Stomach smooth muscle (tissue), 2 donors: ENCODE results near the gene ATOH8.

Experiments
- H3K27ac ChIP-seq: one replicate; pipeline ENCODE4 v1.7.0; 2013; ENCODE audit warnings: mild to moderate bottlenecking, low read length, inconsistent platforms
- H3K27me3 ChIP-seq, 2 donors: one replicate each; pipeline ENCODE4 v1.7.0; 2013; ENCODE audit warnings: low read length in 2 of 2; ENCODE audit not compliant: insufficient read depth in 2 of 2, control insufficient read depth in 1 of 2
- H3K36me3 ChIP-seq, 2 donors: one replicate each; pipeline ENCODE4 v1.7.0; 2013; ENCODE audit warnings: low read length in 2 of 2; ENCODE audit not compliant: control insufficient read depth in 2 of 2, insufficient read depth in 2 of 2
- H3K4me1 ChIP-seq: one replicate; pipeline ENCODE4 v1.7.0; 2013; ENCODE audit warnings: low read length; ENCODE audit not compliant: control insufficient read depth, insufficient read depth
- H3K4me3 ChIP-seq, 2 donors: one replicate each; pipeline ENCODE4 v1.7.0; 2013; ENCODE audit warnings: low read length in 2 of 2
- H3K9ac ChIP-seq, 2 donors: one replicate each; pipeline ENCODE4 v1.7.0; 2013; ENCODE audit warnings: low read length in 2 of 2, mild to moderate bottlenecking in 1 of 2
- H3K9me3 ChIP-seq, 2 donors: one replicate each; pipeline ENCODE4 v1.7.0; 2013; ENCODE audit warnings: low read length in 2 of 2; ENCODE audit not compliant: control insufficient read depth in 2 of 2
- donor health status: healthy.
- donor health status: Pancreatic carcinoma.

ATOH8 gene

DNA sequence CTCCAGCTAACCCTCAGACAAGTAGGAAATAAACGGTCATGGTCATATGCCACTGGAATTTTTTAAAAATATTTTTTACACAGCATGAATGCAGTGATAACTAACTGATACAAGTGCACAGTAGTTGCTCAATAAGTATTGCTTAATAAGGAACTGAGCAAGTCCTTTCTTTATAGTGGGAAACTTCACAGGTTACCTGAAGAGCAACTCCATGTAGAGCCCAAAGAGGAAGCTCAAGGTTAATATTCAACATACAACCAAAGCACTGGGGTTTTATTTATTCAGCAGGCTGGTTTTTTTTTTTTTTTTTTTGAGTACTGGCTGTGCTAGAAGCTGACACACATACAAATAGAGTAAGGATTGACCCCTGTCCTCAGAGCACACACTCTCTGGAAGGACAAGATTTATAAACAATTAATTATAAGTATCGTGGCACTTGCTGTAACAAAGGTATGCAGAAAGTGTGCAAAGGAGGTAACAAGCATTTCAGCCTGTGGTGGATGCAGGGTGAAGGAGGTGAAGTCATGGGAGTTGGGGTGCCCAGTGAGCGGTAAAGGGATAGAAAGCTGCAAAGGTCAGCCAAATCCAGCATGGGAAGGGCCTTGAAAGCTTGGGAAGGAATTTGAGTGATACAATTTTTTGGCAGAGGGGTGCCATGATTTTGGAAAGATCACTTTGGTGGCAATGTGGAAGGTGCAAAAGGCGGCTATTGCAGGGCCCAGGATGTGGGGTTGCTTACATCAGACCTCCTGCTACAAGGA is 52.7 kb downstream of the ATOH8 start:
- no peak overlapping the region for H3K4me3 ChIP-seq
- no peaks in the 10 kb centered on the region for H3K9me3 ChIP-seq
- H3K36me3 ChIP-seq = no peaks in the 10 kb centered on the region
- H3K4me1 ChIP-seq = peaks cover 8% of the 10 kb centered on the region
- H3K27me3 ChIP-seq = no peaks in the 10 kb centered on the region
- H3K27ac ChIP-seq = no peak overlapping the region
- H3K9ac ChIP-seq = no peak overlapping the region

- Histone ChIP-seq H3K4me3 (no peak overlapping the region), H3K27ac (no peak overlapping the region), H3K9me3 (no peaks in the 10 kb centered on the region), H3K4me1 (peaks cover 11% of the 10 kb centered on the region), H3K27me3 (no peaks in the 10 kb centered on the region), H3K9ac (no peak overlapping the region), H3K36me3 (no peaks in the 10 kb centered on the region)
Measured at GRCh38 chr2:85807756-85808155, 54.0 kb downstream of the ATOH8 start.

- Histone ChIP-seq H3K9ac (no peak overlapping the region), H3K36me3 (no peaks in the 10 kb centered on the region), H3K27ac (no peak overlapping the region), H3K27me3 (no peaks in the 10 kb centered on the region), H3K9me3 (no peaks in the 10 kb centered on the region), H3K4me3 (no peak overlapping the region), H3K4me1 (peaks cover 15% of the 10 kb centered on the region)
Measured at GRCh38 chr2:85810371-85811179, 56.8 kb downstream of the ATOH8 start.

GRCh38 chr2:85811180-85812093 is 57.6 kb downstream of the ATOH8 start:
- H3K27ac ChIP-seq = no peak overlapping the region

DNA sequence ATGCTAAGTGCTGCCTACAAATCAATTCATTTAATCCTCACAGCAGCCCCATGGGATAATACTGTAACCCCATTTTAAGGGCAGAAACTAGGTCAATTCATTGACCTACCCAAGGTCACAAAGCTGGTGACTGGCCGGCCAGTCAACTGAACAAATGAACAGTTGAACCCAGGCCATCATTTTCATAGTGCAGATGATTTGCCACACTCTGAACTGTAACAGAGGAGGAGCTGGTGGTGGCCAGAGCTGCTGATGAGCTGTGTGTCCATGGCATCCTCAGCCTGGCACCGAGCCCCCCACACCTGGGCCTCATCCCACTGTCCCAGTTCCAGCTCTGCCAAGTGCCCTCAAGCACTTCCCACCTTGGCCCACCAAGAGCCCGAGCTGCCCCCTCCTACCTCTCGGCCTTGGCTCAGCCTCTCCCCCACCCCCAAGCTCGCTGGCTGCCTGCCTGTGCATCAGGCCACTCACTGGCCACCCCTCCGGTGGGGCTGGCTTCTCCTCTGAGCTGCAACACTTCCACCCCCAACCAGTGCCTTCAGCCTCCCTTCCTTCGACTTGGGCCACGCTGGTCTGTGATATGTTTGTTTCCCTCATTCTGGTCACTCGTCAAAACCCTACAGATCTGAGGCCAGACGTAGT is 58.4 kb downstream of the ATOH8 start:
- Histone ChIP-seq H3K9ac (no peak overlapping the region), H3K9me3 (no peaks in the 10 kb centered on the region), H3K4me1 (peaks cover 15% of the 10 kb centered on the region), H3K4me3 (no peak overlapping the region), H3K27ac (no peak overlapping the region), H3K36me3 (no peaks in the 10 kb centered on the region), H3K27me3 (no peaks in the 10 kb centered on the region)

More at GRCh38 chr2:85811180-85812093, 57.6 kb downstream of the ATOH8 start:
- Histone ChIP-seq H3K36me3 (no peaks in the 10 kb centered on the region), H3K9me3 (no peaks in the 10 kb centered on the region), H3K9ac (peak overlapping the region in 1 of 2 donors; percentile 13), H3K27me3 (no peaks in the 10 kb centered on the region), H3K4me1 (peaks cover 15% of the 10 kb centered on the region), H3K4me3 (peak overlapping the region in 1 of 2 donors; percentile 3)

DNA sequence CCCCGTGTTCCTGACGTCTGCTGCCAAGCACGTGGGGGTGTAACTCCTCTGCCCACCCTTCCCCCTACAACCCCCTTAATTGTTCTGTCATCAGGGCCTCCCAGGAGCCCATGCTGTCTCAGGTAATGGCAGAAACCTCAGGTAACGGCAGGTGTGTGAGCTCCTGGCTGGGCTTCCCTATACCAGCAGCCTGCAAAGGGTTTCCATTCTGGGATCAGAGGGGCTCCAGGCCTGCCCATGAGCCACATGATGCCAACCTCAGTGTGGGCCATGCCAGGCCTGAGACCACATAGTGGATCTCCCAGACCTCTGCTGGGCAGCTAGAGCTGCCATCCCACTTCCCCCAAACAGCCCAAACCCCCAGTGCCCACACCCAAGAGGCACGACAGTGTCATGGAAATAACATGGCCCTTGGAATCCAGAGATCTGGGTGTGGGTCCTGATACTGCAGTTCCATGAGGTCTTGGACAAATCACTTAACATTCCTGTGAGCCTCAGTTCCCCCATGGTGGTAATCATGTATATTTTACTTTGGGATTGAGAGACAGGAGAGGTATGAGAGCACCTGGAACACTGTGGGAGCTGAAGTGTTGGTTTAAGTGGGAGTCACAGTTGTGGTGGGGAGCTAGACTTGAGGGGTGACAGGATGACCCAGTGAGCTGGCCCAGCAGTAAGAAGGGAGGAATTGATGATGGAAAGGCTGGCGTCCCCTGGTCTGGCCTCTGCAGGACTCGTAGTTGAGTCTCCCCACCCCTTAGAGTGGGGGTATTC is 59.6 kb downstream of the ATOH8 start:
- peaks cover 15% of the 10 kb centered on the region for H3K4me1 ChIP-seq
- no peak overlapping the region for H3K4me3 ChIP-seq
- H3K9ac ChIP-seq = no peak overlapping the region
- no peaks in the 10 kb centered on the region for H3K9me3 ChIP-seq
- no peaks in the 10 kb centered on the region for H3K36me3 ChIP-seq
- H3K27me3 ChIP-seq = no peaks in the 10 kb centered on the region
- no peak overlapping the region for H3K27ac ChIP-seq

DNA sequence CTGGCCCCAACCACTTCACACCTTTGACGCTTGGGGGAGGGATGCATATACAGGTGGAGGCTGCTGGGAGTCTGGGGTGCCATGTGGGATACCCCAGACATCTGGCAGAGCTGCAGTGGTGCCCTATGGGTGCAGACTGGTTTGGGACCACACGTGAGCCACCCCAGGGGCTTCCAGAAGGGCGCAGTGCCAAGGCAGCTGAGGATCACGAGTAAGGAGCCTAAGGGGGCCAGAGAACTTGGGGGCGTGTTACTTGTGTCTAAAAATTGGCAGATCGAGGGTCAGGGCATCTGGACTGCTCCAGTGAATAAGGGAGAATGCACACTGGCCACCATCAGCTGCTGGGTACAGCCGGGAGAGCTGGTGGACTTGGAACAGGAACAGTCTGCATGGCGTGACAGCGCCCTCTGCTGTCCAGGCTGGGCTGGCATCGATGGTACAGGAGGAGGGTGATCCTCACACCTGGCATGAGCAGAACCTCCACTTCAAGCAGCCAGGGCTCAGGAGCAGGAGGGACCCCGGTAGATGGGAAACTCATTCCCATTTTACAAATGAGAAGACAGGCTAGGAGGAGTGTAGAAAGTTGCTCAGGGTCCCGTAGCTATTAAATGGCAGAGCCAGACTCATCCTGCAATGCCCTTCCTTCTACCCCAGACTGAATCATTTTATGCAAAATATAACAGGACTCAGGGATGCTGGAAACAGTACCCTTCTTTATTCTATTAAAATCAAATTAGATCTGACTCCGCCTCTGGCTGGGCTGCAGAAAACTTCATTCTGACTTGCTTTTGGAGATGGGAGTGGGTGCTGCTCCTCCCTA is 60.4 kb downstream of the ATOH8 start:
- H3K9me3 ChIP-seq = no peaks in the 10 kb centered on the region
- H3K9ac ChIP-seq = no peak overlapping the region
- H3K27ac ChIP-seq = no peak overlapping the region
- no peaks in the 10 kb centered on the region for H3K36me3 ChIP-seq
- peaks cover 15% of the 10 kb centered on the region for H3K4me1 ChIP-seq
- H3K27me3 ChIP-seq = no peaks in the 10 kb centered on the region
- H3K4me3 ChIP-seq = no peak overlapping the region

GRCh38 chr2:85814802-85815550 is 61.2 kb downstream of the ATOH8 start:
- no peak overlapping the region for H3K27ac ChIP-seq
- no peak overlapping the region for H3K9ac ChIP-seq
- no peak overlapping the region for H3K4me3 ChIP-seq
- no peaks in the 10 kb centered on the region for H3K9me3 ChIP-seq
- H3K4me1 ChIP-seq = peaks cover 15% of the 10 kb centered on the region
- H3K27me3 ChIP-seq = no peaks in the 10 kb centered on the region
- no peaks in the 10 kb centered on the region for H3K36me3 ChIP-seq
